Left cardiac atrium (tissue), 4 donors: ENCODE measurements around the gene ZNF460. TPM values are rescaled to one million over a fixed set of nuclear protein-coding genes. Genes with fewer than 3 reads are reported as not detected.

Source experiments
- ATAC-seq, 2 donors: fragments of 200-7000 bp; cut with Tn5 transposase; one replicate each; pipeline ENCODE4 v1.9.1; 2020; ENCODE audit warnings: mild to moderate bottlenecking in 2 of 2, moderate library complexity in 2 of 2
- DNase-seq: peaks from one replicate; pipeline ENCODE4 v3.0.0-alpha.2; 2020
- intact Hi-C, 2 donors: fragments of 100-400 bp; cut with DNase I; formaldehyde crosslinking; loops; one replicate each; pipeline versions ENCODE4 v1.14.1 to v1.15.1; 2022 to 2023
- total RNA-seq, 2 donors: library from RNA; stranded (reverse); fragmentation: NEBNext Ultra II Directional; extraction: Animal tissue kit (Norgen Biotek cat#: 25700); gene quantifications; one replicate each; pipeline ENCODE4 v1.2.1, GENCODE V29; 2021
- donor health status: DM: no; HTN: yes; CAD: no.
- donor health status: DM: no; HTN: yes; CAD: no; lungs with severe emphysema.
- donor health status: DM: yes; HTN: yes; CAD: no.
- donor health status: Dilated cardiomyopathy.

ZNF460 gene
- total RNA-seq, 2 donors from 2014 or later, result 32.7 to 46.9 TPM

DNA sequence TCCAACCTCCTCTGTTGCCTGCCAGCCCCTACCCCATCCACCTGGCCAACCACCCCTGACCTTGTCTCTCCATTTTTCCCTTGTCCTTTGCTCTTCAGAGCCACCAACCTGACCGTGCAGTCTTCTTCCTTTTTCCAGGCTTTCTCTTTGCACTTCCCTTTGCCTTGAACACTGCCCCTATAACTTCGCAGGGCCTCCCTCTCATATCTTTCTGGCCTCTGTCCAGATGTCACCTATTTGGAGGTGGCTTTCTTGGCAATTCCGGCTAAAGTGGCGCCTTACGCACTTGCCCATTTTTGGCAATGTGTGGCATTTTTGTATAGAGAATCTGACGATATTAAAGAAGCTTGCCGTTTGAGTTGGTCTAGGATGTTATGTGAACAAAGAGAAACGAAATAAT lies 40.8 kb downstream of the ZNF460 start:
- intact Hi-C loops, result loop anchor here in 1 of 2 donors (2.0 to 5.0 kb wide), 2 partner anchors 36 to 40 kb away; partner anchors contain the start of gene ZNF460
- DNase-seq, result no peak
- ATAC-seq, result no peak

GRCh38 chr19:57321751-57322150 lies 41.5 kb downstream of the ZNF460 start:
- no peak for ATAC-seq
- intact Hi-C loops, result loop anchor here in 1 of 2 donors (2.0 to 5.0 kb wide), 2 partner anchors 36 to 41 kb away; partner anchors contain the start of gene ZNF460
- no peak for DNase-seq

DNA sequence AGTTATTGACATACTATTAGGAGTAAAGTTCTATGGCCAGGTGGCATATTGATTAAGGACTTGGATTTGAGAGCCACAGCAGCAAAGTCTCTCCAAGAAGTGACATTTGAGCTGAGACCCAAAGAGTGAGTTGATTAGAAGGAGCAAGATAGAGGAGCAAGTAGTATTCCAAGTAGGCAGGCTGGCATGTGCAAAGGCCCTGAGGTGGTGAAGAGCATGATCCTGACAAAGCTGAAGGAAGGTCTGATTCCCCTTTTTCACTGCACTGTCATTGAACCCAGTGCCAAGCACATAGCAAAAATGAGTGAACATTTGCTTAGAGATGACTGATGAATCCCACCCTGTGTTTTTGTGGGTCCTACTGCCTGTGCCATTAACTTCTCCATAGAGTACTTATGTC lies 44.7 kb downstream of the ZNF460 start:
- no peak for ATAC-seq
- no peak for DNase-seq
- intact Hi-C loops, result loop anchor here in 1 of 2 donors (5.0 kb wide), 1 partner anchor 32 kb away; no protein-coding TSS in a partner anchor

- intact Hi-C loops, result no loop called here
- ATAC-seq, result no peak
- no peak for DNase-seq
Measured at GRCh38 chr19:57327993-57328392, 47.7 kb downstream of the ZNF460 start.

DNA sequence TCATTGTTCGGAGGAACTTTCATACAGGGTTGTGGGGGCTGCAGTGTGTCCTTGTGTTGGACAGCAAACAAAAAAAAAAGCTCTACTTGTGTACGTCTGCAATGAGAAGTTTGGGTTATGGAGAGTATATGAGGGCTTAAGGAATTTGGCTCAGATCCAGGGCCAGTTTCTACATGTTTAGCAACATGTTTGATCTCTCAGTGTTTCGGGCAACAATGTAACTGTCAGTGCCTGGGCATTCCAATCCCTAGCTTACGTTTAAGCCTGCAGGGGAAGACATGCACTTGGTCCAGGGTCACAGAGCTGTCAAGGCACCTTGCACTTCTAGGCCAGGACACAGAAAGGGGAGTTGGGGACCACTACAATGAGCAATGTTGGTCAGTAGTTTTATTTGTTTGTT lies 53.9 kb downstream of the ZNF460 start:
- intact Hi-C loops, result no loop called here
- no peak for DNase-seq
- no peak for ATAC-seq

GRCh38 chr19:57338877-57339276 lies 58.6 kb downstream of the ZNF460 start:
- no peak for DNase-seq
- intact Hi-C loops, result no loop called here
- peak; percentile 77 to 83 for ATAC-seq

GRCh38 chr19:57342582-57342981 lies 62.3 kb downstream of the ZNF460 start:
- no peak for DNase-seq
- intact Hi-C loops, result no loop called here
- ATAC-seq, result no peak

Other genes with a start within 250 kb of the ZNF460 start
- not detected for gene USP29, start 160.5 kb upstream of the ZNF460 start, total RNA-seq
- gene ZIM3, start 135.3 kb upstream of the ZNF460 start, total RNA-seq, result not detected
- not detected for gene DUXA, start 113.0 kb upstream of the ZNF460 start, total RNA-seq
- gene ZNF264, start 89.0 kb upstream of the ZNF460 start, total RNA-seq, result 10 to 100 TPM; 19.6 to 23.0 TPM
- 1 to 10 TPM in 1 of 2 donors, under 1 TPM in 1; 0.94 to 1.0 TPM for gene AURKC, start 49.5 kb upstream of the ZNF460 start, total RNA-seq
- gene ZNF805, start 39.9 kb upstream of the ZNF460 start, total RNA-seq, result 10 to 100 TPM in 1 of 2 donors, 1 to 10 TPM in 1; 9.2 to 13.9 TPM
- gene ZNF543, start 40.0 kb downstream of the ZNF460 start, total RNA-seq, result 1 to 10 TPM; 5.5 to 7.7 TPM
- 10 to 100 TPM in 1 of 2 donors, 1 to 10 TPM in 1; 7.2 to 12.9 TPM for gene ZNF304, start 70.8 kb downstream of the ZNF460 start, total RNA-seq
- 10 to 100 TPM; 10.9 to 13.9 TPM for gene TRAPPC2B, start 83.1 kb downstream of the ZNF460 start, total RNA-seq
- 1 to 10 TPM; 3.6 to 4.4 TPM for gene ZNF547, start 83.1 kb downstream of the ZNF460 start, total RNA-seq
- 10 to 100 TPM; 16.4 to 20.6 TPM for gene ZNF548, start 109.4 kb downstream of the ZNF460 start, total RNA-seq
- 10 to 100 TPM in 1 of 2 donors, 1 to 10 TPM in 1; 8.7 to 13.8 TPM for gene ZNF17, start 130.7 kb downstream of the ZNF460 start, total RNA-seq
- 1 to 10 TPM; 3.0 to 7.1 TPM for gene ZNF749, start 154.8 kb downstream of the ZNF460 start, total RNA-seq
- gene VN1R1, start 176.7 kb downstream of the ZNF460 start, total RNA-seq, result 1 to 10 TPM; 2.3 to 3.0 TPM
- 10 to 100 TPM; 13.3 to 19.7 TPM for gene ZNF772, start 197.1 kb downstream of the ZNF460 start, total RNA-seq
- 1 to 10 TPM; 7.2 to 10.0 TPM for gene ZNF419, start 207.3 kb downstream of the ZNF460 start, total RNA-seq
- 1 to 10 TPM; 5.3 to 7.9 TPM for gene ZNF773, start 219.5 kb downstream of the ZNF460 start, total RNA-seq
- gene ZNF549, start 246.9 kb downstream of the ZNF460 start, total RNA-seq, result 1 to 10 TPM; 3.4 to 4.4 TPM